HepG2 (cell line): Measurements from ENCODE around the gene BCAN. TPM values are rescaled to one million over a fixed set of nuclear protein-coding genes. Genes with fewer than 3 reads are reported as not detected.

ENCODE experiments used
- CBX1 ChIP-seq: IDR thresholded peaks from one replicate; pipeline ENCODE4 v1.6.1; 2016; ENCODE audit warnings: antibody characterized with exemption, low read depth
- FOXM1 ChIP-seq: sonication (generic); formaldehyde crosslinking; IDR thresholded peaks from 2 replicates; pipeline ENCODE4 v1.5.0; 2020; ENCODE audit warnings: missing genetic modification reagents
- GMEB1 ChIP-seq: sonication (generic); formaldehyde crosslinking; IDR thresholded peaks from 2 replicates; pipeline ENCODE4 v1.5.1; 2020; ENCODE audit warnings: missing genetic modification reagents, mild to moderate bottlenecking, borderline replicate concordance
- ISL2 ChIP-seq: sonication (generic); formaldehyde crosslinking; IDR thresholded peaks from 2 replicates; pipeline ENCODE4 v1.5.0; 2020; ENCODE audit warnings: missing genetic modification reagents
- KLF12 ChIP-seq: sonication (generic); formaldehyde crosslinking; IDR thresholded peaks from 2 replicates; pipeline ENCODE4 v1.4.0; 2020; ENCODE audit warnings: missing genetic modification reagents, borderline replicate concordance
- KMT2A ChIP-seq: sonication (generic); formaldehyde crosslinking; IDR thresholded peaks from 2 replicates; pipeline ENCODE4 v1.4.0; 2020; ENCODE audit warnings: missing genetic modification reagents
- NFKBIZ ChIP-seq: IDR thresholded peaks from 2 replicates; pipeline ENCODE4 v1.6.1; 2018; ENCODE audit warnings: missing genetic modification reagents, missing compliant biosample characterization
- NONO ChIP-seq, 2 experiments: fragments of 450-650 bp in 1 of 2; sonication (generic) in 1 of 2; formaldehyde crosslinking in 1 of 2; IDR thresholded peaks in 1 of 2; conservative IDR thresholded peaks in 1 of 2; 2 replicates each; pipeline versions ENCODE4 v1.6.1 to v1.8.0; 2017 to 2022; ENCODE audit warnings: mild to moderate bottlenecking in 1 of 2, missing genetic modification reagents in 1 of 2, moderate library complexity in 1 of 2
- PAX8 ChIP-seq: sonication (generic); formaldehyde crosslinking; IDR thresholded peaks from 2 replicates; pipeline ENCODE4 v1.8.0; 2022; ENCODE audit warnings: mild to moderate bottlenecking, missing genetic modification reagents, borderline replicate concordance
- PHF8 ChIP-seq: sonication (generic); formaldehyde crosslinking; IDR thresholded peaks from 2 replicates; pipeline ENCODE4 v1.5.0; 2020; ENCODE audit warnings: missing genetic modification reagents
- PLRG1 ChIP-seq: fragments of 450-650 bp; conservative IDR thresholded peaks from 2 replicates; pipeline ENCODE4 v1.6.1; 2016
- RELA ChIP-seq: sonication (generic); formaldehyde crosslinking; IDR thresholded peaks from 2 replicates; pipeline ENCODE4 v1.4.0; 2020; ENCODE audit warnings: missing genetic modification reagents
- TBL1XR1 ChIP-seq: fragments of 150-350 bp; IDR thresholded peaks from 2 replicates; pipeline ENCODE4 v1.6.1; 2014; ENCODE audit warnings: borderline replicate concordance, low read length; ENCODE audit not compliant: partially characterized antibody
- XBP1 ChIP-seq: sonication (generic); formaldehyde crosslinking; IDR thresholded peaks from 2 replicates; pipeline ENCODE4 v1.5.0; 2020; ENCODE audit warnings: missing genetic modification reagents
- ZFP41 ChIP-seq: sonication (generic); formaldehyde crosslinking; IDR thresholded peaks from 2 replicates; pipeline ENCODE4 v1.4.0; 2020; ENCODE audit warnings: mild to moderate bottlenecking, missing genetic modification reagents, borderline replicate concordance
- ZNF407 ChIP-seq: sonication (generic); formaldehyde crosslinking; IDR thresholded peaks from one replicate; pipeline ENCODE4 v1.5.1; 2020; ENCODE audit warnings: mild to moderate bottlenecking, missing genetic modification reagents; ENCODE audit errors: not compliant biosample characterization
- ZNF644 ChIP-seq: IDR thresholded peaks from 2 replicates; pipeline ENCODE4 v1.6.1; 2016; ENCODE audit warnings: low read depth
- ZNF784 ChIP-seq: sonication (generic); formaldehyde crosslinking; IDR thresholded peaks from 2 replicates; pipeline ENCODE4 v1.5.1; 2020; ENCODE audit warnings: missing genetic modification reagents, mild to moderate bottlenecking, borderline replicate concordance
- ZSCAN29 ChIP-seq: sonication (generic); formaldehyde crosslinking; conservative IDR thresholded peaks from 2 replicates; pipeline ENCODE4 v1.4.0; 2020; ENCODE audit warnings: mild to moderate bottlenecking, missing genetic modification reagents
- polyA plus RNA-seq, 8 experiments: library from polyadenylated mRNA; depleted of rRNA in 3 of 8; stranded (reverse) in 7 of 8; unstranded in 1 of 8; fragments of >200 nt; fragmentation: Illumina TruSeq in 4 of 8; extraction: Trizol in 4 of 8; gene quantifications; 2 replicates each; pipeline versions ENCODE4 v1.2.1 to v1.2.3, GENCODE V29; 2011 to 2016; ENCODE audit warnings: low read depth in 4 of 8, missing spikeins in 1 of 8, mixed read lengths in 1 of 8; ENCODE audit not compliant: insufficient read depth in 1 of 8
- total RNA-seq, 5 experiments: library from RNA; depleted of rRNA; stranded (reverse); fragments of >200 nt; fragmentation: Illumina TruSeq; extraction: Trizol; gene quantifications; 2 replicates each; pipeline ENCODE4 v1.2.3, GENCODE V29; 2016; ENCODE audit warnings: low read depth in 1 of 5

Gene BCAN
- total and polyA plus RNA-seq, 2 of the 13 experiments (the other 11 are each of a cell fraction or from before 2014, with no cell fraction given), result not detected

GRCh38 chr1:156689035-156689952, 47.4 kb downstream of the BCAN start (continued):
- TF ChIP-seq GMEB1 (CRISPR knock-in tag) (no peak), KLF12 (CRISPR knock-in tag) (no peak), ZNF784 (no peak), RELA (CRISPR knock-in tag) (no peak), ISL2 (CRISPR knock-in tag) (no peak), PAX8 (CRISPR knock-in tag) (no peak), KMT2A (CRISPR knock-in tag) (0 out of 2 replicates have a peak, but pooled peaks have one; percentile 19), XBP1 (CRISPR knock-in tag) (no peak), PLRG1 (no peak), ZNF644 (CRISPR knock-in tag) (no peak), ZSCAN29 (CRISPR knock-in tag) (no peak), ZFP41 (CRISPR knock-in tag) (no peak), CBX1 (no peak), PHF8 (no peak), TBL1XR1 (no peak), NONO (IDR thresholded peaks at IDR 0.05) (no peak), NONO (CRISPR knock-in tag; conservative IDR thresholded peaks at IDR 0.05) (peak; percentile 23; the same call in 1 of the 2 replicates), FOXM1 (no peak), ZNF407 (CRISPR knock-in tag) (no peak), NFKBIZ (no peak)
